G401 (cell line): ENCODE data around the gene PID1. TPM values are rescaled to one million over a fixed set of nuclear protein-coding genes. Genes with fewer than 3 reads are reported as not detected.

Experiments
- DNase-seq: peaks from one replicate; pipeline ENCODE4 v3.0.0-alpha.2; 2015; ENCODE audit warnings: low spot score
- in situ Hi-C: cut with HindIII; loops from 2 replicates; pipeline ENCODE4 v1.10.0; 2016; ENCODE audit warnings: low sequenced_read_pairs, mixed read lengths
- total RNA-seq: library from RNA; depleted of rRNA; stranded (reverse); fragments of >200 nt; shearing (Covaris generic); gene quantifications from 2 replicates; pipeline ENCODE4 v1.2.3, GENCODE V29; 2014

PID1 gene
- total RNA-seq, 1 experiment from 2014 or later, result not detected

DNA sequence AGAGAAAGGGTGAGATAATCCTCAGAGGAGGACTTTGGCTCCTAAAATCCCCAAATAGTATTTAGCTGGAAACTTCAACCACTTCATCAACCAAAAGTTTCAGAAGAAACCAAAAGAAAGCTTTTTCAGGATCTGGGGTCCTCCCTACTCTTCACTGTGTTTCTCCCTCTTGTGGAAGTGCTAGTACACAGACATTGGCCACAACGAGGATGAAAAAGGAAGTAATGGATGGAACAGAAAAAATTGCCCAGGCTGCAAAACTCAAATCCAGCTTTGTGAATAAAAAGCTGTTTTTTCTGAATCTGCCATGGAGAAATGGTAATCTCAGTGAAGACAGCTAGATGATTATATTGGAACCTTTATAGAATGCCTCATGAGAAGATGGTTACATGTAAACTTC lies 4.0 kb downstream of the PID1 start:
- in situ Hi-C loops, result no loop called here
- DNase-seq, result no peak

DNA sequence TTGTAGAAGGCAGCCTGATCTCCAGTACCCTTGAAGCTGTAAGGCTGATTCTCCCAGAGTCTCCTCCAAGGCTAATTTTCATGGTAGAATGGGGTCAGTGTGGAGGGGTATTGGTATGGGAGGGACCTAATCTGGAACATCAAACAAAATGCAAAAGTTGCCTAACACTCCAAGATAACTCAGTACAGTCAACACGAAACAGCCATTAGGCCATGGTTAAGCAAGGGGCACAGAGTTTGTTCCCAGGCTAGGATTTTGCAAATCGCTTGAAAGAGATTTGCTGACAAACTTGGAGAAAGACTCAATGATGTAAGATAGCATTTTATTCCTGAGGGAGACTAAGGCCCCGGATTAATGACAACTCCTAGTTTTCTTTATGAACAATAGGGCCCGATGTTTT lies 5.4 kb downstream of the PID1 start:
- in situ Hi-C loops, result no loop called here
- DNase-seq, result no peak

DNA sequence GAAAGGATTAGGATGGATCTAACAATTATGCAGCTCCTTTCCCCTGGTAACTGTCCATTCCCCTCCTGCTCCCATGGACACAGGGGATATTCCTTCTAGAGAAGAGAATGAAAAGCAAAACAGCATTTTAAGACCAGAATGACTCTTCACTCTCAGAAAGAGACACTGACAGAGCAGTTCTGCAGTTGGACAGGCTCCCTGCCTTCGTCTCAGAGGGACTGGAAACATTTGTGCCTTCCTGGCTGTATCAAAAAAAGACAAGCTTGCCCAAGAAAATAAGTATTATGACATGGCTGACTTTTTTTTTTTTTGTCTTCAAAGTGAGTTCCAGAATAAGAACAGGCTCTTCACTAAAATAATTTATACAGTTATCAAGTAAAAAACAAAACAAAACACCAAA lies 9.5 kb downstream of the PID1 start:
- in situ Hi-C loops, result no loop called here
- no peak for DNase-seq

DNA sequence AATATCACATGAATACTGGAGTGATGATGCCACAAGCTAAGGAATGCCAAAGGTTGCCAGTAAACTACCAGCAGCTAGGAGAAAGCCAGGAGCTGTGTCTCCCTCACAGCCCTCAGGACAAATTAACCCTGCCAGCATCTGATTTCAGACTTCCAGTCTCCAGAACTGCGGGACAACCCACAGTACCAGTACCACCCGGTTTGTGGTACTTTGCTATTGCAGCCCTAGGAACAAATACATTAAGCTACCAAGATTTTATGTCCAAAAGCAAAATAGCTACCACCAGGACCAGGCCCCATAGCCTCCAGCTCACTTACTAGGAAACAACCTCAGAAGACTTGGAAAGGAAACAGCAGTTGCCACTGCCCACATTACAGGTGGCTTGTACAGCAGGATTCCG lies 10.0 kb downstream of the PID1 start:
- DNase-seq, result no peak
- in situ Hi-C loops, result no loop called here

DNA sequence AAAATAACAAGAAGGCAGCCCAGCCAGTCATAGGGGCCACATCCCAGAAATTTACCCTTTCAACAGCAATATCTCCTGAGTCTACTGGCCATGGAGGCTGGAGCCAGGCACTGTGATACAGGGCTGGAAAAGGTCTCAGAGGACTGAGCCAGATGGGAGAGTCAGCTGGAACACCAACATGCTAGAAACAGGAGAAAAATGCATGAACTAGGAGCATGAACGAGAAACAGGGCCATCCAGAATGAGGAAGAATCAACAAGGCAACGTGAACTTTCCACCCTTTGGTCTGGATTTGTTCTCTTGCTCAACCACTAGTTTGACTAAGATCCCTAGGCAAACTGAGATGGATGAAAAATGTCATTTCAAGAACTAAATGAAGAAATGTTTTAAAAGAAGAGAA lies 13.1 kb downstream of the PID1 start:
- DNase-seq, result no peak
- in situ Hi-C loops, result no loop called here

DNA sequence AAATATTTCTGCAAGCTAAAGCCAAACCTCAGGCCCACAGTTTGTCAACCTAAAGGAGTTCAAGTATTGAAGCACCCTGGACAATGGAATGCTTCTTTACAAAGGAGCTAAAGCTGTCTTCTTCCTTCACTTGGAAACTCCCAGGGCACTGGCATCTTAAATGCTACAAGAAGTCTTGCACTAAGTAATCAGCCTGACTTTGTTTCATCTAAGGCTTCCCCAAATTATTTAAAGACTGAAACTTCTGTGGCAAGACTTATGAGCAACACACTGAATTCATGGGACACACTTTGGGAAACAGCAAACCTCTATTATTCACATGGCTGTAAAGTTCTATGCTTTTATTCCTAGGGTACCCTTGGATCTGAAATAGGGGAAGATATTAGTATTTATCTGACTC lies 14.7 kb downstream of the PID1 start:
- in situ Hi-C loops, result no loop called here
- no peak for DNase-seq

DNA sequence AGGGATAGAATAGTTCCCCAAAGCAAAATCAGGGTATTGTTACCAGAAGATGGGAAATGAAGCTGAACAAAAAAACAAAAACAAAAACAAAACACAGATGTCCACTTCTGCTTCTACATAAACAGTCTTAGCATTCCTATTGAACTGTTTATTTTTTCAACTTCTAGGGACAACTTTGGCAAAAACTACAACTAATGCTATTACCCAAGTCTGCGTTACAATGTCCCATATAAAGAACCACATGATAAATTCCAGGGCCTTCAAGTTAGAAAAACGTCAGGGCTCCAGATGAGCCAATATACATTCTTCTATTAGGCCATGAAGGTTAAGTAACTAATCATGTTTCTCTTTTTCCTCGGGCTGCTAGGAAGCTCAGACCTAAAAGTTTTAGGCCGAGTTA lies 16.9 kb downstream of the PID1 start:
- DNase-seq, result no peak
- in situ Hi-C loops, result no loop called here

DNA sequence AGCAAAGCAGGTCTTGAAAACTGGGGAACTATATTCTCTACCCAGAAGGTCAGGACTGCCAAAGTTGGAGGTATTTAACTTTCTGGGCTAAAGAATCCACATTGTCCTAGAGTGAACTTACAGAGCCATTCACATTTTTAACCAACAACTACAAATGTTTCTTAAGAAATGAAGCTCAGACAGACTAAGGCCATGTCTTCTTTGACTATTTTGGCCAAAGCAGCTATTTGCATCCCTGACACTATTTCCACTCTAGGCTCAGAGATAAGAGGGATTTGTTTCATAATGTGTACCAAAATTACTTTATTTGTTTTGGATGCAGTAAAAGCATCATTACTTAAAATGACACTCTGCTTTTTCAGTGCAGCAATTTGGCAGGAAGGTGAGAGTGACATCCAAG lies 18.1 kb downstream of the PID1 start:
- no peak for DNase-seq
- in situ Hi-C loops, result no loop called here

DNA sequence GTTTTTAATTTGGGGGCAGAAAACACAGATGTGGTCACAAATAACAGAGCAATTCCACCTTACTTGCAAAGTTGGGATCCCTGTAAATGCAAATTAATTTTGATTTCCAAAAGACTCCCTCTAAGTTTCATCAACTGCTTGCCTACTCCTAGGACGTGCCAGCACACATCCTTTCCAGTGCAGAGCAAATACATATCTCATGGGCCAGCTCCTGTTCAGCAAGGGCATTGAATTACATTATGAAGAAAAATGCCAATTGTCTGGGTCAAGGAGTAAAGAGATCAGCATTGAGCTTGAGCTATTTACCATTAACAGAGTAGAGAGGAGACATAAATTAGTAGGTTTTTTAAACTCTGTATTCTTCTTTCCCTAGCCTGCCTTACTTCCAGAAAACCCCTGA lies 18.8 kb downstream of the PID1 start:
- DNase-seq, result no peak
- in situ Hi-C loops, result no loop called here

DNA sequence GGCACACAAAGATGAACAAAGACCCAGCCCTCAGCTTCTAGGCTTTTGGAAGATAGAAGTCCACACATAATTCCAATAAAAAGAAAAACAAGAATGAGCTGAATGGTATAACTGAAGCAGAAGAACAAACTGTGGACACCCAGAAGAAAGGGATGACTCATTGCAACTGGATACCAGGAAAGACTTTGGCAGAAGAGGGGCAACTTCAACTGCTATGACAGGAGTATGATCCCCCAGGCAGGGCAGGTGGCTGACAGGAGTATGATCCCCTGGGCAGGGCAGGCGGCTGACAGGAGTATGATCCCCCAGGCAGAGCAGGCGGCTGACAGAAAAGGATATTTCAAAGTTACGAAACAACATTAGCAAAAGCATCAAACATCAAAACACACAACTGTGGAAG lies 21.6 kb downstream of the PID1 start:
- in situ Hi-C loops, result no loop called here
- no peak for DNase-seq

DNA sequence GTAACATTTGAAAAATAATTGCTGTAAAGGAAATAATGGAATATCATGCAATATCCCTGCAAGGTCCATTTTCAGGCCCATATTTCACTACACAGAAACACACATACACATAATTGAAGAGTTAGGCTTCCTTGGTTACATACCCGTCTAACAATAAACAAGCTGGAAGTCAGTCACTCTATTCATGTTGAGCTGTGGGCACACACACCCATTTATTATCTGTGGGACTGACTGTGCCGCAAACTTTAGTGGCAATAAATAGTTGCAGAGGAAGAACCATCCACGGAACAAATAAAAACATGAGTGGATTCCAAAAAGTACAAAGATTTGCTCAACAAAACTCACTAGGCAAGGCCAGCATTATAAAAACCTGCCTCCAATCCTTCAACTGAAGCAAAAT lies 24.8 kb downstream of the PID1 start:
- no peak for DNase-seq
- in situ Hi-C loops, result no loop called here

DNA sequence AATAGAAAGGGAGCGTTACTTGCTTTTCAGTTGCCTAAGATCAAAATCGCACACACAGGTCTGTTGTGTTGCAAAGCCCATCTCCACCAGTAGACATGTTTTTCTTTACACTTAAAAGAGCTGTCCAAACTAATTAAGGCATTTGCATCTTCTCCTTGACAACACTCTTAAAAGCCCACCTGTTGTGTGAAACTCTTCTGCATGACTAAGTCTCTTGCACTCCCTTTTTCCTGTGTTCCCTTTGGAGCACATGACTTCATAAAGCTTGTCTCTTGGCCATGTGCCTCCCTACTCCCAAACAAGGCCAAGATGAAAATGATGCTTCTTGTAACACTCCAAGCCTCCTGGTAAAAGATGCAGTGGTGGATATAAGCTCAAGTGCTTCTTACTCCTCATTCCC lies 26.1 kb downstream of the PID1 start:
- no peak for DNase-seq
- in situ Hi-C loops, result no loop called here

DNA sequence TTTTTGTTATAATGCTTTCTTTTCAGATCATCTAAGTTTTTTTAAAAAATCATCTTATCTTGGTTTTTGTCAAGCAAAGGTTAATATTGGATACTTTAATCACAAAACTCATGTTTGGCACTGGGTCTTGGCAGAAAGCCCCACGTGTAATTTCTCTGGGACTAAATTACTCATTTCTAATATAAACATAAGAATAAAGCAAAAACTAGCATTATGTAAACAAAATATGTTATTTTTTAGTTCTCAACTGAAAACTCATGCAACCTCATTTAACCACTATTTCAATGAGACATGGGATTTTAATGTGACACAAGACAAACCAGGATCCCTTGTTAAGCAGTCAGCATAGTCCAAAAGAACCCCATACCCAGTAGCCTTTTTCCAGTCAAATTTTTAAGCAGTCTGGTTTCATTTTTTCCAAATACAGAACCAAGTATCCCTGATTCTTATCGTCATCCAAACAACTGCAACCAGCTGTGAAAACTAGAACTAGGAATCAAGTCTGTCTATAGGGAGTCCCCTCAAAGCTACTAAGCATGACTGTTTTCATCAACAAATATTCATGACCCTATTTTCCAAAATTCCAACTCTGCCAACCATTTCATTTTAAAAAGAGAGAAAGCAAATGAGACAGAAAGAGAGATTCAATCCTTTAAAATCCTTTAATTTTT lies 27.1 kb downstream of the PID1 start:
- in situ Hi-C loops, result no loop called here
- no peak for DNase-seq

DNA sequence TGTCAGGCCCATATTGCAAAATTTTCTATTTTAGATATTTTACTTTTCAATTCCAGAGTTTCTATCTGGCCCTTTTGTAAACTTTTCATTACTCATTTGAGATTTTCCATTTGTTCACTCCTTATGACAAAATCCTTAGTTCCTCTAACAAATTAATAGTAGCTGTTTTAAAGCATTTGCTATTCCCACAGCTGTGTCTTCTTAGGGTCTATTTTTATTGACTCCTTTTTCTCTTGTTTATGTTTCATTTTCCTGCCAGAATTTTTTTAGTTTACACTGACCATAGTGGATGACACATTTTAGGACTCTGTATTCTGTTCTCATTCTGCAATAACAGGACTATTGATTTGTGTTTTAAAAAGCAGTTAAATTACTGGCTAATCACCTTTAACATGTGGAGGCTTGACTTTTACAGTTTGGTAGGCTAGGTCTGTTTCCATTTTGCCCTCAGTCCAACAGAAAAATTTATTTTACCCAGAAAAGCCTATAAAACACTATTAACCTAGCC lies 30.0 kb downstream of the PID1 start:
- DNase-seq, result no peak
- in situ Hi-C loops, result no loop called here

DNA sequence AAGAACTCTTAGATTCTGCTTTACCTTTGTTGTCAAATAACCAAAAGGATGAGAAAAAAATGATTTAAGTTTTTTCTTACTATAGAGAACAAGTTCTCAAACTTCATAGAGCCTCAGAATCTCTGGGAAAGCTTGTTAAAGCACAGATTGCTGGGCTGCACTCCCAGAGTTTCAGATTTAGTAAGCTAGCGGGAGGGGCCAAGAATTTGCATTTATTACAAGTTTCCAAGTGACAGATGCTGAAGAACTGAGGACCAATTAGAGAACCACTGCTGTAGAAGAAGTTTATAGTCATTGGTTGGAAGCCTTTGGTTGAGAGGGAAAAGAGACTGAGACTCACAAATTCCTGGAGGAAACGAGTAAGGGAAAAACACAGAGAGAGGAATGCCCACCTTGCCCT lies 32.1 kb downstream of the PID1 start:
- no peak for DNase-seq

DNA sequence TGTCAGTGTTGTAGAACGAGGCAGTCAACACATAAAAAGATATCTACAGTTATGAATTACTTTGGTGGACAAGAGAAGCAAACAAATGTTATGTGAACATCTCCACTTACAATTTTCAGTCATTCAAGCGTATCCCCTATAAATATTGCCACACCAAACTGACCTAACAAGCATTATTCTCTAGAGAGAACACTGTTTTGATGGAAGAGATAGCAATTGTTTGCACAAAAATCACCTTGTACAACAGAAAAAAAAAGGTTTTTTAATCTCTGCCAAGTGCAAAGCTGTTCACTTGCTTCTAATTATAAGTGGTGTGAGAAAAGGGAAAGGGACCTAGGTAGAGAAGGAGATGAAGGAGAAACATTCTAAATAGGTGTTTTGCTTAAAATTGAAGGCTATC lies 33.8 kb downstream of the PID1 start:
- DNase-seq, result no peak
- in situ Hi-C loops, result no loop called here

More for the DNA sequence above, 32.1 kb downstream of the PID1 start:
- in situ Hi-C loops, result no loop called here

DNA sequence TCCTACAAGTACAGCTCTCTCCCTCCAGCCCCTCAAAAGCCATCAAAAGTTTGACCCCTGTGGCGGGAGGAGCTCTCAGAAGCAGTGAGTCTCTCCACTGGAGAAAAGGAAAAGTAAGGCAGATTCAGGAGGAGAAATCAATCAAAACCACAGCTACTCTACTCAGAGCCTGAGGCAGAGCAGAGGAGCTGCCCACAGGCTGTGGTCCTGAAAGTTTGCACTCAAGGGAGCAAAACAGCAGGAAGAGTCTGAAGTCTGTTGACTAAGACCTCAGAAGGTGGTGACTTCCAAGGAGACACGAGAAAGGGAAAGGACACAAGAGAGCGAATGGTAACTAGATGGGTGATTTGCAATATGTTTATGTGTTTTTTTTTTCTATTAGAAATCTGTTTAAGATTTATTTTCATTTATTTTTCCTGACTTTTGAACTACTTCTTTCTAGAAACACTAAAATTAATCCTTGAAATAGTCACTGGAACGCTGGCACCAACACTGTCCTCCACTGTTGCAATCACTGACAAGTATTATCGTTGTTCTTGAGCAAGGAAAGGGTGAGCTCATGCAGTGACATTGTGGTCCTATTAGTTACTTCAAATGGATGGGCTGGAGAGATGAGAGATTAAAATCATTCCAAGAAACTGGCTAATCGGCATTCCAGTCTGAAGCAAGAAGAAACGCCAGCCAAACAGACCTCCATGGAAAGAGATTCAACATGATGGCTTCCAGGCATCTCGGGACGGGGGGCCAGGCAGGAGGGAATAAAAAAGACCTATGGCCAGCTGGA lies 35.8 kb downstream of the PID1 start:
- no peak for DNase-seq
- in situ Hi-C loops, result no loop called here

DNA sequence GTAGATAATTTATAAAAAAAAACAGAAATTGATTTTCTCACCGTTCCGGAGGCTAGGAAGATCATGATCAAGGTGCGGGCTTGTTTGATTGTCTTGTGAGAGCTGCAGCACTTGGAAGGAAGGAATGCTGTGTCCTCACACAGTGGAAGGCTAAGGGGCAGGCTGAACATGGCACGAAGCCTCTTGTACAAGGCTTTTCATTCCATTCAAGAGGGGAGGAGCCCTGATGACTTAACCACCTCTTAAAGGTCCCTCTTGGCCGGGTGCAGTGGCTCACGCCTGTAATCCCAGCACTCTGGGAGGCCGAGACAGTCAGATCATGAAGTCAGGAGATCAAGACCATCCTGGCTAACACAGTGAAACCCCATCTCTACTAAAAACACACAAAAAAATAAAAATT lies 39.2 kb downstream of the PID1 start:
- in situ Hi-C loops, result no loop called here
- DNase-seq, result no peak

DNA sequence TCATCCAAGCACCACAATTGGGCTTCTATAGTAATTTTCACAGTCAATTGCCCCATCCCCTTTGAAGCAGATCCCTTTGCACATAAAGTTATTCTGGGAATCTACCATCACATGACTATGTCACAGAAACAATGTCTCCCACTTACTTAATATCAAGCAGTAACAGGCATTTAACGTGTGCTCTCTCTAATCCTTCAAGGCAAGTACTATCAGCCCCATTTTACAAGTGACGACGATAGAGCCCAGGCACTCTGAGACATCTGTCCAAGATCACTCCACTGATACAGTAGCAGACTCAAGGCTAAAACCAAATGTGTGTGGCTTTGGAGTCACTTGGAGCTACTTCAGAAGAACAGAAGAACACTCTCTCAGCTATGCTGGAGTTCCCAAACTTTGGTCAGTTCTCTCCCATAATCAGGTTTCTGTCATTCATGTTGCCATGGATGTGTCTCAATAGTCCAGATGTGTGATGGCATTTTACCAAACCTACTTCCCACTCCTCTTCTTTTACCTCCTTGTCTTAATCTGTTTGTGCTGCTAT lies 39.7 kb downstream of the PID1 start:
- in situ Hi-C loops, result no loop called here

DNA sequence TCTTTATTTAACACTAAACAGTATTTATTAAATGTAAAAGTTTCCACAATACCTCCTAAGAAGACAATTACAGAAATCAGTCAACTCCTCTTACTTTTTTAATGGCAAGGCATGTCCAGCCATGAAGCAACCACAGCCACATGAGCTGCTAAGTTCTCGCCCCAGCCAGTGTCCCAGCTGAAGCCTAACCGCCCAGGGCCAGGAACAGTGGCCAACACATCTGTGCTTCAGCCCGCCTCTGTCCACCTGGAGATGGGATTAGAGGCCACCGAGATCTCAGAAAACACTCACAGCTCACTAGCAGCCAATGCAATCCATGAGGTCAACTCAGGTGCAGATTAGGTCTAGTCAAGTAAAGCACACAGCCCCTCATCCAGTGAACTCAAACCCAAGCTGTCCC lies 40.2 kb downstream of the PID1 start:
- no peak for DNase-seq
- in situ Hi-C loops, result no loop called here

More for the DNA sequence above, 39.7 kb downstream of the PID1 start:
- no peak for DNase-seq

DNA sequence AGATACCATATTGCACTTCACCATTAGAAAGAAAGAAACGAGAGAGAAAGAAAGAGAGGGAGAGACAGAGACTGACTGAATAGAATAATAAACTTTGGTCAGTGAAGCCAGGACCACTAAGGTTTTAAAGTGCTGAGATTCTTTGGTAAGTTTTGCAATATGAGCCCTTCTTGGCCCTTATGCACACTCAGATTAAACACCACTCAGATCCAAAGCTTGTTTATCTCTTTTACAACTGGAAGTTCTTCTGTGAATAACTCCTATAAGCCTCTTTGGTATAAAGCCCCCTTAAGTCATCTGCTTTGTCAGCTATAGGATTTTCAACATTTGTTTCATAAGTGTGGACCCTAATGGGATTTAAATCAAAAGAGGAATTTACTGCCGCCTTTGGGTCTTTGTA lies 40.8 kb downstream of the PID1 start:
- in situ Hi-C loops, result no loop called here
- DNase-seq, result no peak
